SK-N-SH treated with all-trans-retinoic acid at 6 μM for 48 hours (cell line): ENCODE measurements around the gene BPIFA3.

Experiments used
- ATAC-seq: fragments of 200-7000 bp; cut with Tn5 transposase; 3 replicates; pipeline ENCODE4 v1.9.1; 2020; ENCODE audit warnings: mild to moderate bottlenecking, moderate library complexity
- ARNTL ChIP-seq: fragments of 450-650 bp; formaldehyde crosslinking; IDR thresholded peaks from 2 replicates; pipeline ENCODE4 v1.5.0; 2020; ENCODE audit warnings: low read depth, mild to moderate bottlenecking, moderate library complexity, borderline replicate concordance
- BACH2 ChIP-seq: fragments of 250-450 bp; sonication (Bioruptor Pico); IDR thresholded peaks from 2 replicates; pipeline ENCODE4 v1.9.0; 2021; ENCODE audit warnings: mild to moderate bottlenecking, borderline replicate concordance
- CSDC2 ChIP-seq: fragments of 250-450 bp; sonication (Bioruptor Pico); IDR thresholded peaks from 2 replicates; pipeline ENCODE4 v1.5.0; 2020; ENCODE audit warnings: mild to moderate bottlenecking, moderate library complexity
- GLIS3 ChIP-seq: fragments of 250-450 bp; sonication (Bioruptor Pico); IDR thresholded peaks from 2 replicates; pipeline ENCODE4 v1.5.0; 2020; ENCODE audit warnings: mild to moderate bottlenecking, moderate library complexity
- ISL1 ChIP-seq: fragments of 250-450 bp; sonication (Bioruptor Pico); IDR thresholded peaks from 2 replicates; pipeline ENCODE4 v2.1.2; 2022; ENCODE audit warnings: mild to moderate bottlenecking, moderate library complexity
- OSR1 ChIP-seq: fragments of 250-450 bp; sonication (Bioruptor Pico); IDR thresholded peaks from 2 replicates; pipeline ENCODE4 v1.8.0; 2022; ENCODE audit warnings: moderate library complexity, mild to moderate bottlenecking, inconsistent platforms
- RARB ChIP-seq: fragments of 250-450 bp; sonication (Bioruptor Pico); IDR thresholded peaks from 2 replicates; pipeline ENCODE4 v1.8.0; 2021; ENCODE audit warnings: mild to moderate bottlenecking, moderate library complexity
- SNAI2 ChIP-seq: fragments of 250-450 bp; sonication (Bioruptor Pico); IDR thresholded peaks from 2 replicates; pipeline ENCODE4 v1.5.0; 2020; ENCODE audit warnings: mild to moderate bottlenecking, moderate library complexity
- TOX ChIP-seq: fragments of 250-450 bp; sonication (Bioruptor Pico); IDR thresholded peaks from 2 replicates; pipeline ENCODE4 v1.8.0; 2021; ENCODE audit warnings: mild to moderate bottlenecking, moderate library complexity, borderline replicate concordance
- ZC3H10 ChIP-seq: fragments of 250-450 bp; sonication (Bioruptor Pico); IDR thresholded peaks from 2 replicates; pipeline ENCODE4 v1.5.1; 2021; ENCODE audit warnings: mild to moderate bottlenecking, moderate library complexity
- ZFP3 ChIP-seq: fragments of 250-450 bp; sonication (Bioruptor Pico); IDR thresholded peaks from 2 replicates; pipeline ENCODE4 v1.5.0; 2020; ENCODE audit warnings: mild to moderate bottlenecking, moderate library complexity
- ZFP30 ChIP-seq: fragments of 450-650 bp; formaldehyde crosslinking; IDR thresholded peaks from 2 replicates; pipeline ENCODE4 v1.5.0; 2022; ENCODE audit warnings: mild to moderate bottlenecking, moderate library complexity
- ZNF565 ChIP-seq: fragments of 450-650 bp; formaldehyde crosslinking; conservative IDR thresholded peaks from 2 replicates; pipeline ENCODE4 v1.5.0; 2020; ENCODE audit warnings: low read depth, mild to moderate bottlenecking, moderate library complexity
- ZNF70 ChIP-seq: fragments of 450-650 bp; formaldehyde crosslinking; IDR thresholded peaks from 2 replicates; pipeline ENCODE4 v1.5.0; 2020; ENCODE audit warnings: mild to moderate bottlenecking, moderate library complexity
- TF ChIP-seq, protein P1 (sequence below): fragments of 250-450 bp; sonication (Bioruptor Pico); IDR thresholded peaks from 2 replicates; pipeline ENCODE4 v1.5.0; 2020; ENCODE audit warnings: mild to moderate bottlenecking, moderate library complexity
- TF ChIP-seq, protein P2 (sequence below): fragments of 250-450 bp; sonication (Bioruptor Pico); IDR thresholded peaks from 2 replicates; pipeline ENCODE4 v1.8.0; 2021; ENCODE audit warnings: low read depth, mild to moderate bottlenecking, moderate library complexity, borderline replicate concordance
- TF ChIP-seq, protein P3 (sequence below): fragments of 250-450 bp; sonication (Bioruptor Pico); IDR thresholded peaks from 2 replicates; pipeline ENCODE4 v1.5.1; 2020; ENCODE audit warnings: low read depth, mild to moderate bottlenecking, moderate library complexity
- TF ChIP-seq, protein P4 (sequence below): fragments of 250-450 bp; sonication (Bioruptor Pico); IDR thresholded peaks from 2 replicates; pipeline ENCODE4 v1.5.1; 2021; ENCODE audit warnings: mild to moderate bottlenecking, moderate library complexity
- TF ChIP-seq, protein P5 (sequence below): fragments of 250-450 bp; sonication (Bioruptor Pico); IDR thresholded peaks from 2 replicates; pipeline ENCODE4 v1.8.0; 2020; ENCODE audit warnings: mild to moderate bottlenecking, moderate library complexity, borderline replicate concordance

BPIFA3 gene

DNA sequence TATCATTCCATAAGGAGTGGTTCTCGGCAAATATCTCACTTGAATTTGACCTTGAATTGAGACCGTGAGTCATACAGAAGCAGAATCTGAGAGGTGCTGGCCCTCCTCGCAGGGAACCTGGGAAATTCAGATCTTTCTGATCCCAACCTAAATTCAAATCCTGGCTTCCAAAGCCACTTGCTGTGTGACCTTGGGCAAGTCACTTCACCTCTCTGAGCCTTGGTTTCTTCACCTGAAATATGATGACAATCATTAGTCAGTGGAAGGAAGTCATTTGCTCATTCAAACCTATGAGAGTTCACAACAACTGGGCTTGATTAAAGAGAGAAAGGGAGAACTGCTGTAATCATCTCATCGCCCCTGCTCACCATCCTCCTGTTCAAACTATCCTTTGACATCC is 7.2 kb downstream of the BPIFA3 start (continued):
- TF ChIP-seq, protein P1, sequence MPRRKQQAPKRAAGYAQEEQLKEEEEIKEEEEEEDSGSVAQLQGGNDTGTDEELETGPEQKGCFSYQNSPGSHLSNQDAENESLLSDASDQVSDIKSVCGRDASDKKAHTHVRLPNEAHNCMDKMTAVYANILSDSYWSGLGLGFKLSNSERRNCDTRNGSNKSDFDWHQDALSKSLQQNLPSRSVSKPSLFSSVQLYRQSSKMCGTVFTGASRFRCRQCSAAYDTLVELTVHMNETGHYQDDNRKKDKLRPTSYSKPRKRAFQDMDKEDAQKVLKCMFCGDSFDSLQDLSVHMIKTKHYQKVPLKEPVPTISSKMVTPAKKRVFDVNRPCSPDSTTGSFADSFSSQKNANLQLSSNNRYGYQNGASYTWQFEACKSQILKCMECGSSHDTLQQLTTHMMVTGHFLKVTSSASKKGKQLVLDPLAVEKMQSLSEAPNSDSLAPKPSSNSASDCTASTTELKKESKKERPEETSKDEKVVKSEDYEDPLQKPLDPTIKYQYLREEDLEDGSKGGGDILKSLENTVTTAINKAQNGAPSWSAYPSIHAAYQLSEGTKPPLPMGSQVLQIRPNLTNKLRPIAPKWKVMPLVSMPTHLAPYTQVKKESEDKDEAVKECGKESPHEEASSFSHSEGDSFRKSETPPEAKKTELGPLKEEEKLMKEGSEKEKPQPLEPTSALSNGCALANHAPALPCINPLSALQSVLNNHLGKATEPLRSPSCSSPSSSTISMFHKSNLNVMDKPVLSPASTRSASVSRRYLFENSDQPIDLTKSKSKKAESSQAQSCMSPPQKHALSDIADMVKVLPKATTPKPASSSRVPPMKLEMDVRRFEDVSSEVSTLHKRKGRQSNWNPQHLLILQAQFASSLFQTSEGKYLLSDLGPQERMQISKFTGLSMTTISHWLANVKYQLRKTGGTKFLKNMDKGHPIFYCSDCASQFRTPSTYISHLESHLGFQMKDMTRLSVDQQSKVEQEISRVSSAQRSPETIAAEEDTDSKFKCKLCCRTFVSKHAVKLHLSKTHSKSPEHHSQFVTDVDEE (CRISPR knock-in tag), result no peak
- TF ChIP-seq CSDC2 (CRISPR knock-in tag), result no peak
- TF ChIP-seq RARB (CRISPR knock-in tag), result no peak
- TF ChIP-seq ZNF70 (CRISPR knock-in tag), result no peak
- TF ChIP-seq ZFP30, result no peak
- no peak for TF ChIP-seq TOX (CRISPR knock-in tag)
- TF ChIP-seq BACH2 (CRISPR knock-in tag), result no peak
- no peak for TF ChIP-seq ZNF565 (CRISPR knock-in tag)
- TF ChIP-seq ARNTL, result no peak

DNA sequence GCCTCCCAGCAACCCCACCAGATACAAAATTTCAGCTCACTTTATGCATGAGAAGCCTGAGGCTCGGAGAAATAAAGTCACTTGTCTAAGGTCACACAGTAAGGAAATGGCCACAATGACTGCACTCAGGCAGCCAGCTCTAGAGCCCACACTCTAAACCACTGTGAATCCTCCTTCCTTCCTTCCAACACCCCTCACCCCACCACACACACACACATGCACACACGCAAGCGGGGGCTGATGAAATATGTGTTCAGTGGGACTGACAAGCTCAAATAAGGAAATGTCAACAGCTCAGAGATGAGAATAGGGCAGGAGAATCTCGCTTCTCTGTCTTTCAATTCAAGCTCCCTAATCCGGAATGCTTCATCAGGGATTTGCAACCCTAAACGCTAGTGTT is 12.7 kb downstream of the BPIFA3 start:
- ATAC-seq, result no peak
- no peak for TF ChIP-seq CSDC2 (CRISPR knock-in tag)
- no peak for TF ChIP-seq GLIS3 (CRISPR knock-in tag)
- TF ChIP-seq ZNF70 (CRISPR knock-in tag), result no peak
- no peak for TF ChIP-seq RARB (CRISPR knock-in tag)
- TF ChIP-seq, protein P2, sequence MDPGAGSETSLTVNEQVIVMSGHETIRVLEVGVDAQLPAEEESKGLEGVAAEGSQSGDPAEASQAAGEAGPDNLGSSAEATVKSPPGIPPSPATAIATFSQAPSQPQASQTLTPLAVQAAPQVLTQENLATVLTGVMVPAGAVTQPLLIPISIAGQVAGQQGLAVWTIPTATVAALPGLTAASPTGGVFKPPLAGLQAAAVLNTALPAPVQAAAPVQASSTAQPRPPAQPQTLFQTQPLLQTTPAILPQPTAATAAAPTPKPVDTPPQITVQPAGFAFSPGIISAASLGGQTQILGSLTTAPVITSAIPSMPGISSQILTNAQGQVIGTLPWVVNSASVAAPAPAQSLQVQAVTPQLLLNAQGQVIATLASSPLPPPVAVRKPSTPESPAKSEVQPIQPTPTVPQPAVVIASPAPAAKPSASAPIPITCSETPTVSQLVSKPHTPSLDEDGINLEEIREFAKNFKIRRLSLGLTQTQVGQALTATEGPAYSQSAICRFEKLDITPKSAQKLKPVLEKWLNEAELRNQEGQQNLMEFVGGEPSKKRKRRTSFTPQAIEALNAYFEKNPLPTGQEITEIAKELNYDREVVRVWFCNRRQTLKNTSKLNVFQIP (CRISPR knock-in tag), result no peak
- TF ChIP-seq ARNTL, result no peak
- TF ChIP-seq, protein P3, sequence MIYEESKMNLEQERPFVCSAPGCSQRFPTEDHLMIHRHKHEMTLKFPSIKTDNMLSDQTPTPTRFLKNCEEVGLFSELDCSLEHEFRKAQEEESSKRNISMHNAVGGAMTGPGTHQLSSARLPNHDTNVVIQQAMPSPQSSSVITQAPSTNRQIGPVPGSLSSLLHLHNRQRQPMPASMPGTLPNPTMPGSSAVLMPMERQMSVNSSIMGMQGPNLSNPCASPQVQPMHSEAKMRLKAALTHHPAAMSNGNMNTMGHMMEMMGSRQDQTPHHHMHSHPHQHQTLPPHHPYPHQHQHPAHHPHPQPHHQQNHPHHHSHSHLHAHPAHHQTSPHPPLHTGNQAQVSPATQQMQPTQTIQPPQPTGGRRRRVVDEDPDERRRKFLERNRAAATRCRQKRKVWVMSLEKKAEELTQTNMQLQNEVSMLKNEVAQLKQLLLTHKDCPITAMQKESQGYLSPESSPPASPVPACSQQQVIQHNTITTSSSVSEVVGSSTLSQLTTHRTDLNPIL (CRISPR knock-in tag), result no peak
- no peak for TF ChIP-seq ZNF565 (CRISPR knock-in tag)
- TF ChIP-seq, protein P4, sequence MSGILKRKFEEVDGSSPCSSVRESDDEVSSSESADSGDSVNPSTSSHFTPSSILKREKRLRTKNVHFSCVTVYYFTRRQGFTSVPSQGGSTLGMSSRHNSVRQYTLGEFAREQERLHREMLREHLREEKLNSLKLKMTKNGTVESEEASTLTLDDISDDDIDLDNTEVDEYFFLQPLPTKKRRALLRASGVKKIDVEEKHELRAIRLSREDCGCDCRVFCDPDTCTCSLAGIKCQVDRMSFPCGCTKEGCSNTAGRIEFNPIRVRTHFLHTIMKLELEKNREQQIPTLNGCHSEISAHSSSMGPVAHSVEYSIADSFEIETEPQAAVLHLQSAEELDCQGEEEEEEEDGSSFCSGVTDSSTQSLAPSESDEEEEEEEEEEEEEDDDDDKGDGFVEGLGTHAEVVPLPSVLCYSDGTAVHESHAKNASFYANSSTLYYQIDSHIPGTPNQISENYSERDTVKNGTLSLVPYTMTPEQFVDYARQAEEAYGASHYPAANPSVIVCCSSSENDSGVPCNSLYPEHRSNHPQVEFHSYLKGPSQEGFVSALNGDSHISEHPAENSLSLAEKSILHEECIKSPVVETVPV (CRISPR knock-in tag), result no peak
- no peak for TF ChIP-seq ZC3H10 (CRISPR knock-in tag)
- TF ChIP-seq ISL1, result no peak
- TF ChIP-seq ZFP3 (CRISPR knock-in tag), result no peak
- TF ChIP-seq, protein P5, sequence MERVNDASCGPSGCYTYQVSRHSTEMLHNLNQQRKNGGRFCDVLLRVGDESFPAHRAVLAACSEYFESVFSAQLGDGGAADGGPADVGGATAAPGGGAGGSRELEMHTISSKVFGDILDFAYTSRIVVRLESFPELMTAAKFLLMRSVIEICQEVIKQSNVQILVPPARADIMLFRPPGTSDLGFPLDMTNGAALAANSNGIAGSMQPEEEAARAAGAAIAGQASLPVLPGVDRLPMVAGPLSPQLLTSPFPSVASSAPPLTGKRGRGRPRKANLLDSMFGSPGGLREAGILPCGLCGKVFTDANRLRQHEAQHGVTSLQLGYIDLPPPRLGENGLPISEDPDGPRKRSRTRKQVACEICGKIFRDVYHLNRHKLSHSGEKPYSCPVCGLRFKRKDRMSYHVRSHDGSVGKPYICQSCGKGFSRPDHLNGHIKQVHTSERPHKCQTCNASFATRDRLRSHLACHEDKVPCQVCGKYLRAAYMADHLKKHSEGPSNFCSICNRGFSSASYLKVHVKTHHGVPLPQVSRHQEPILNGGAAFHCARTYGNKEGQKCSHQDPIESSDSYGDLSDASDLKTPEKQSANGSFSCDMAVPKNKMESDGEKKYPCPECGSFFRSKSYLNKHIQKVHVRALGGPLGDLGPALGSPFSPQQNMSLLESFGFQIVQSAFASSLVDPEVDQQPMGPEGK (CRISPR knock-in tag), result no peak
- no peak for TF ChIP-seq OSR1 (CRISPR knock-in tag)
- TF ChIP-seq, protein P1 (CRISPR knock-in tag), result no peak
- no peak for TF ChIP-seq SNAI2
- TF ChIP-seq TOX (CRISPR knock-in tag), result no peak
- no peak for TF ChIP-seq BACH2 (CRISPR knock-in tag)
